SIG-M5 (cell line): ENCODE data around the gene CHST1.

ENCODE experiments used
- DNase-seq: peaks from one replicate; lab custom pipeline; 2025; lab: John Stamatoyannopoulos, UW

Gene CHST1

GRCh38 chr11:45606514-45607281 is 58.7 kb downstream of the CHST1 start:
- no peak for DNase-seq

- no peak for DNase-seq
Observed at GRCh38 chr11:45605051-45605450, 60.4 kb downstream of the CHST1 start.

GRCh38 chr11:45603946-45604682 is 61.3 kb downstream of the CHST1 start:
- DNase-seq = no peak

GRCh38 chr11:45599161-45599943 is 66.1 kb downstream of the CHST1 start:
- DNase-seq = no peak
